Kidney epithelial cell (primary cell): ENCODE measurements around the gene NCOR2. TPM values are rescaled to one million over a fixed set of nuclear protein-coding genes. Genes with fewer than 3 reads are reported as not detected.
"Not testable (repeated sequence)": the region's sequence is repeated elsewhere in the genome, so short reads cannot be mapped to it uniquely, and the experiment has no call there.

ENCODE experiments used
- DNase-seq: peaks from one replicate; pipeline ENCODE4 v3.0.0-alpha.2; 2010; ENCODE audit warnings: low read depth
- H3K27me3 ChIP-seq: 2 replicates; pipeline ENCODE4 v1.6.0; 2011; ENCODE audit warnings: low read length; ENCODE audit not compliant: control insufficient read depth, insufficient read depth
- H3K36me3 ChIP-seq: 2 replicates; pipeline ENCODE4 v1.5.1; 2011; ENCODE audit warnings: low read length; ENCODE audit not compliant: control insufficient read depth, insufficient read depth
- H3K4me3 ChIP-seq: 2 replicates; pipeline ENCODE4 v1.5.1; 2011; ENCODE audit warnings: low read depth, mild to moderate bottlenecking, control low read depth, low read length
- total RNA-seq: library from RNA; depleted of rRNA; stranded (reverse); fragments of >200 nt; gene quantifications from 2 replicates; pipeline ENCODE4 v1.2.3, GENCODE V29; 2015
- TF ChIP-seq, protein P1 (sequence below): IDR thresholded peaks from 2 replicates; pipeline ENCODE4 v1.5.1; 2011; ENCODE audit warnings: mild to moderate bottlenecking, moderate library complexity, low read length, control low read depth, inconsistent platforms; ENCODE audit not compliant: insufficient read depth, poor library complexity, severe bottlenecking

Gene NCOR2
- total RNA-seq, 1 donor from 2014 or later = 113 TPM

DNA sequence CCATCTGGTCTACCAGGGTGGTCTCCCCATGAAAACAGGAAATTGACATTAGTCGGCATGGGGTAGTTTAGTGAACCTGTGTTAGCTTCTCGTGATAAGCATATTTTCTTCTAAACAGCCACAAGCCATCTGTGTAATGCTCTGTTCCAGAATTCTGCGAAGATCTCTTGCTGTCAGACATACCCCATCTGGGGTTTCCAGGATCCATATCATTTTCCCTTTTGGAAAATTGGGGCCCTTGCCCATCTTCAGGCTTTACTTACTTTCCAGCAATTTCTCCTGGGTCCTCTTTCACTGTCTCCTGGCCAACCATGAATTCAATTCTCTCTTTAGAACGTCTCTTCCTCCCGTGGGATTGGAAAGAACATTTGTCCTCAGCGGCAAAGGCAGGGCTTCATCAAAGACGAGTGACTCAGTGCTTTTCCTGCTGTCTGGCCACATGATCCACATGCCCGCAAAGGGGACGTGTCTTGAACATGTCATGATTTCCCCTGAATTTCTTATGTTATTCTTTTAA lies 21.4 kb upstream of the NCOR2 start:
- Histone ChIP-seq H3K27me3 (no peaks in the 10 kb centered on the region), H3K4me3 (no peak overlapping the region), H3K36me3 (no peaks in the 10 kb centered on the region)
- TF ChIP-seq, protein P1, sequence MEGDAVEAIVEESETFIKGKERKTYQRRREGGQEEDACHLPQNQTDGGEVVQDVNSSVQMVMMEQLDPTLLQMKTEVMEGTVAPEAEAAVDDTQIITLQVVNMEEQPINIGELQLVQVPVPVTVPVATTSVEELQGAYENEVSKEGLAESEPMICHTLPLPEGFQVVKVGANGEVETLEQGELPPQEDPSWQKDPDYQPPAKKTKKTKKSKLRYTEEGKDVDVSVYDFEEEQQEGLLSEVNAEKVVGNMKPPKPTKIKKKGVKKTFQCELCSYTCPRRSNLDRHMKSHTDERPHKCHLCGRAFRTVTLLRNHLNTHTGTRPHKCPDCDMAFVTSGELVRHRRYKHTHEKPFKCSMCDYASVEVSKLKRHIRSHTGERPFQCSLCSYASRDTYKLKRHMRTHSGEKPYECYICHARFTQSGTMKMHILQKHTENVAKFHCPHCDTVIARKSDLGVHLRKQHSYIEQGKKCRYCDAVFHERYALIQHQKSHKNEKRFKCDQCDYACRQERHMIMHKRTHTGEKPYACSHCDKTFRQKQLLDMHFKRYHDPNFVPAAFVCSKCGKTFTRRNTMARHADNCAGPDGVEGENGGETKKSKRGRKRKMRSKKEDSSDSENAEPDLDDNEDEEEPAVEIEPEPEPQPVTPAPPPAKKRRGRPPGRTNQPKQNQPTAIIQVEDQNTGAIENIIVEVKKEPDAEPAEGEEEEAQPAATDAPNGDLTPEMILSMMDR = no peak
- no peak for DNase-seq

- H3K4me3 ChIP-seq = no peak overlapping the region
- H3K36me3 ChIP-seq = no peaks in the 10 kb centered on the region
- H3K27me3 ChIP-seq = no peaks in the 10 kb centered on the region
- DNase-seq = no peak
- TF ChIP-seq, protein P1 = no peak
Observed at GRCh38 chr12:124588018-124588634, 20.7 kb upstream of the NCOR2 start.

DNA sequence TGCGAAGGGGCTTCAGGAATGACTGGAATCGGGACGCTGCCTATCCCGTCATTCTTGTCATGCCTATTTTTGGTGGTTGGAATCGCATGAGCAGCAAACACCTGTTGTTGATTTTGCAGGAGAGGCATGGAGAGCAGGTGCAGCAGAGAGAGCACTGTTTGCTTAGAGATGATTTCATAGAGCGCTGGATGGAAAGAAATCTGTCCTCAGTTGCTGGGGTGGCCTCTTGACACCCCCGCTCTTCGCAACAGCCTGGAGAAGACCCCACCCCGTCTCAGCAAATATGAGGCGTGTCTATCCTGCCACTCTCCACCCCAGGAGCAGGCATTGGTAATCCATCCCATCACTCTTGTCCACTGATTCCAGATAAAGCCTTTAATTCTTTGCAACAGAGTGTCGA lies 19.3 kb upstream of the NCOR2 start:
- Histone ChIP-seq H3K4me3 (no peak overlapping the region), H3K36me3 (no peaks in the 10 kb centered on the region), H3K27me3 (no peaks in the 10 kb centered on the region)
- TF ChIP-seq, protein P1 = no peak
- no peak for DNase-seq

DNA sequence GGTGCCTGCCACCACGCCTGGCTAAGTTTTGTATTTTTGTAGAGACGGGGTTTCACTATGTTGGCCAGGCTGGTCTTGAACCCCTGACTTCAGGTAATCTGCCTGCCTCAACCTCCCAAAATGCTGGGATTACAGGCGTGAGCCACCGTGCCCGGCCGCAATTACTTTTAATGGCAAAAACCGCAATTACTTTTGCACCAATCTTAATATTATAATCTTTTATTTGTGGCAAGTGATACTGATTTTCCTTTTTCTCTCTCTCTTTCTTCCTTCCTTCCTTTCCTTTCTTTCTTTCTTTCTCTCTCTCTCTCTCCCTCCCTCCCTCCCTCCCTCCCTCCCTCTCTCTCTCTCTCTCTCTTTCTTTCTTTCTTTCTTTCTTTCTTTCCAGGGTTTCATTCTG lies 17.1 kb upstream of the NCOR2 start:
- not testable (repeated sequence) for H3K36me3 ChIP-seq, H3K4me3 ChIP-seq, DNase-seq

GRCh38 chr12:124583854-124584253 lies 16.4 kb upstream of the NCOR2 start:
- no peak overlapping the region for H3K4me3 ChIP-seq
- no peaks in the 10 kb centered on the region for H3K36me3 ChIP-seq
- TF ChIP-seq, protein P1 = no peak
- DNase-seq = no peak
- H3K27me3 ChIP-seq = no peaks in the 10 kb centered on the region

More for the DNA sequence above, 17.1 kb upstream of the NCOR2 start:
- H3K27me3 ChIP-seq = not testable (repeated sequence)

DNA sequence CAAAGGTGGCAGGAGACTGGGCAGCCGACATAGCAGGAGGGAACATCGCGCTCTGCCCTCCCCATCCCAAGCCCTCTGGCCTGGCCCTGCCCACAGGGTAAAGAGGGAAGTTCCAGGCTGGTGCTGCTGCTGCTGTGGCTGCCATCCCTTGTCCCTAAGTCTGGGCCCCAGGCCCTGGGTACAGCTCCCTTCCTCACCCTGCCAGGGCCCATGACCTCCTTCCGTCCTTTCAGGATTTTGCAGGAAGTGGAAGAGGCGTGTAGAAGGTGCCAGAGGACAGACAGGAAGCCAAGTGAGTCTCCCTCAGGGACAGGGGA lies 14.7 kb upstream of the NCOR2 start:
- Histone ChIP-seq H3K36me3 (no peaks in the 10 kb centered on the region), H3K4me3 (no peak overlapping the region), H3K27me3 (no peaks in the 10 kb centered on the region)
- TF ChIP-seq, protein P1 = no peak
- DNase-seq = no peak
